ENCODE measurements around the gene TRAK1. TPM values are rescaled to one million over a fixed set of nuclear protein-coding genes. Genes with fewer than 3 reads are reported as not detected.
A peak's percentile ranks its signal among the peaks of the same experiment; 100 is the strongest.

Gene TRAK1
- total RNA-seq, 3 donors from 2014 or later: 29.0 to 53.7 (median 40.6) TPM

GRCh38 chr3:42180901-42181300, 89.7 kb downstream of the TRAK1 start:
- H3K27ac ChIP-seq: peak overlapping the region; percentile 81 to 89
- H3K36me3 ChIP-seq: no peaks in the 10 kb centered on the region
- H3K4me3 ChIP-seq: no peak overlapping the region
- intact Hi-C loops (cut with DNase I; ENCODE audit: low total_unique reads): no loop called here
- H3K4me1 ChIP-seq: peaks cover 0 to 17% of the 10 kb centered on the region in 2 donors
- DNase-seq (ENCODE audit: low spot score in 2 of 2): peak in 1 of 2 donors; percentile 73
- H3K9me3 ChIP-seq: no peaks in the 10 kb centered on the region
- no peaks in the 10 kb centered on the region for H3K27me3 ChIP-seq
- TF ChIP-seq POLR2A (IDR thresholded peaks at IDR 0.05) (no peak), CTCF (IDR thresholded peaks at IDR 0.05) (no peak), POLR2AphosphoS5 (IDR thresholded peaks at IDR 0.05) (peak in 1 of 3 donors; percentile 20)

- Histone ChIP-seq H3K36me3 (no peaks in the 10 kb centered on the region), H3K9me3 (no peaks in the 10 kb centered on the region), H3K4me1 (peaks cover 0 to 17% of the 10 kb centered on the region in 2 donors), H3K4me3 (no peak overlapping the region), H3K27ac (peak overlapping the region; percentile 76 to 89), H3K27me3 (no peaks in the 10 kb centered on the region)
- intact Hi-C loops (cut with DNase I; ENCODE audit: low total_unique reads): no loop called here
- DNase-seq (ENCODE audit: low spot score in 2 of 2): no peak
- no peak for TF ChIP-seq POLR2A (IDR thresholded peaks at IDR 0.05)
- no peak for TF ChIP-seq POLR2AphosphoS5 (IDR thresholded peaks at IDR 0.05)
- TF ChIP-seq CTCF (IDR thresholded peaks at IDR 0.05): no peak
Observed at GRCh38 chr3:42182555-42182954, 91.4 kb downstream of the TRAK1 start.

GRCh38 chr3:42183991-42184632, 93.0 kb downstream of the TRAK1 start:
- Histone ChIP-seq H3K4me3 (no peak overlapping the region), H3K27ac (peak overlapping the region; percentile 79 to 89), H3K4me1 (peaks cover 0 to 13% of the 10 kb centered on the region in 2 donors), H3K27me3 (no peaks in the 10 kb centered on the region), H3K36me3 (no peaks in the 10 kb centered on the region), H3K9me3 (no peaks in the 10 kb centered on the region)
- TF ChIP-seq CTCF (IDR thresholded peaks at IDR 0.05) (no peak), POLR2A (IDR thresholded peaks at IDR 0.05) (no peak), POLR2AphosphoS5 (IDR thresholded peaks at IDR 0.05) (no peak)
- intact Hi-C loops (cut with DNase I; ENCODE audit: low total_unique reads): no loop called here
- DNase-seq (ENCODE audit: low spot score in 2 of 2): no peak

GRCh38 chr3:42184651-42185443, 93.7 kb downstream of the TRAK1 start:
- TF ChIP-seq POLR2A (IDR thresholded peaks at IDR 0.05) (no peak), POLR2AphosphoS5 (IDR thresholded peaks at IDR 0.05) (no peak), CTCF (IDR thresholded peaks at IDR 0.05) (no peak)
- no peaks in the 10 kb centered on the region for H3K27me3 ChIP-seq
- H3K9me3 ChIP-seq: no peaks in the 10 kb centered on the region
- no peaks in the 10 kb centered on the region for H3K36me3 ChIP-seq
- H3K27ac ChIP-seq: peak overlapping the region; percentile 74 to 79
- DNase-seq (ENCODE audit: low spot score in 2 of 2): no peak
- intact Hi-C loops (cut with DNase I; ENCODE audit: low total_unique reads): no loop called here
- no peak overlapping the region for H3K4me3 ChIP-seq
- peaks cover 0 to 6% of the 10 kb centered on the region in 2 donors for H3K4me1 ChIP-seq

GRCh38 chr3:42187936-42188335, 96.8 kb downstream of the TRAK1 start:
- Histone ChIP-seq H3K4me3 (no peak overlapping the region), H3K27ac (peak overlapping the region in 1 of 2 donors; percentile 12), H3K27me3 (no peaks in the 10 kb centered on the region), H3K9me3 (no peaks in the 10 kb centered on the region), H3K36me3 (no peaks in the 10 kb centered on the region), H3K4me1 (peaks cover 0 to 6% of the 10 kb centered on the region in 2 donors)
- intact Hi-C loops (cut with DNase I; ENCODE audit: low total_unique reads): no loop called here
- no peak for TF ChIP-seq CTCF (IDR thresholded peaks at IDR 0.05)
- TF ChIP-seq POLR2AphosphoS5 (IDR thresholded peaks at IDR 0.05): no peak
- no peak for TF ChIP-seq POLR2A (IDR thresholded peaks at IDR 0.05)
- DNase-seq (ENCODE audit: low spot score in 2 of 2): no peak

Measured in breast epithelium (tissue), 4 donors.